Measurements from ENCODE around the gene CMIP. TPM values are rescaled to one million over a fixed set of nuclear protein-coding genes. Genes with fewer than 3 reads are reported as not detected.

The CMIP gene
- polyA plus RNA-seq, 3 donors from 2014 or later: 0.53 to 1.7 TPM; not detected in 1

GRCh38 chr16:81565321-81566028 is 120.9 kb downstream of the CMIP start:
- Mint-ChIP-seq H3K4me1 (peaks cover 56 to 72% of the 10 kb centered on the region in 2 donors), H3K36me3 (peaks cover 0 to 5% (median 4%) of the 10 kb centered on the region in 3 donors), H3K9me3 (no peaks in the 10 kb centered on the region), H3K27ac (peak overlapping the region in 4 of 6 donors; percentile 55 to 77 (median 62)), H3K27me3 (ENCODE audit: low read depth in 3 of 3) (peaks cover 0 to 7% (median 3%) of the 10 kb centered on the region in 3 donors), H3K4me3 (no peak overlapping the region)
- DNase-seq: no peak

DNA sequence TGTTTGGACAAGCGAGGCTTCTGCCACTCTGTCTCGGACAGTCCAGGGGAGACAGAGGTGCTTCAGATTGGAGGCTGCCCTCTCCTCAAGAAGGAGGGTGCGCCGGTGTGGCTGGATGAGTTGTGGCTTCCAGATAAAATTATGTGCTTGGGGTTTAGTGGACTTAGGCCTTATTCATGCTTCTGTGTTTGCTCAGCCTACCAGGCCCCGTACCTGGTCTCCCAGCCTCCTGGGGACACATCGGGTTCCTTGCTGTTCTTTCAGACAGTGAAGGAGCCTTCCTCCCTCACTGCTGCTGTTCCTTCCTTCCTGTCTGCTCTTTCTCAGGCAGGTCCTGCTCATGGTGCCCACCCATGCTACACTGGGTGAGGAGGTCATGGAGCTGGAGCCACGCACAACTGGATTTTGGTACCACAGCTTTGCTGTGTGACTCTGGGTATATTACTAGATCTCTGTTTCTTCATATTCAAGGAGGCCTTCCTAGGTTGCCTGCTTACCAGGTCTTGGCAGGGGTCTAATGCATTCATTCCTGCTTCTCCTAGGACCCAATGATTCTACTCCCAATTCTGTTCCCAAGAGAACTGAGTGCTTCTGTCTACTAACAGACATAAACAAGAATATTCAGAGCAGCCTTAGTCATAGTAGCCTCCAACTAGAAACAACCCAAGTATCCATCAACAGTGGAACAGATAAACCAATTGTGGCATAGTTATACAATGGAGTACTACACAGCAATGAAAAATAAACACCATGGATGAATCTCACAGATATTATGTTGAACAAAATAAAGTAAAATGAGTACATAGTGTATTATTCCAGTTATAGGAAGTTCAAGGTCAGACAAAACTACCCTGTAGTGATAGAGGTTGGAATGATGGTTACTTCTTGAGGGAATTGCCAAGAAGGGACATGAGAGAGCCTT is 121.7 kb downstream of the CMIP start:
- H3K4me3 Mint-ChIP-seq: no peak overlapping the region
- H3K27me3 Mint-ChIP-seq (ENCODE audit: low read depth in 3 of 3): peaks cover 0 to 5% (median 3%) of the 10 kb centered on the region in 3 donors
- H3K36me3 Mint-ChIP-seq: peaks cover 0 to 5% (median 4%) of the 10 kb centered on the region in 3 donors
- DNase-seq: no peak
- peaks cover 55 to 67% of the 10 kb centered on the region in 2 donors for H3K4me1 Mint-ChIP-seq
- H3K9me3 Mint-ChIP-seq: no peaks in the 10 kb centered on the region
- H3K27ac Mint-ChIP-seq: peak overlapping the region in 5 of 6 donors; percentile 39 to 81 (median 77)

DNA sequence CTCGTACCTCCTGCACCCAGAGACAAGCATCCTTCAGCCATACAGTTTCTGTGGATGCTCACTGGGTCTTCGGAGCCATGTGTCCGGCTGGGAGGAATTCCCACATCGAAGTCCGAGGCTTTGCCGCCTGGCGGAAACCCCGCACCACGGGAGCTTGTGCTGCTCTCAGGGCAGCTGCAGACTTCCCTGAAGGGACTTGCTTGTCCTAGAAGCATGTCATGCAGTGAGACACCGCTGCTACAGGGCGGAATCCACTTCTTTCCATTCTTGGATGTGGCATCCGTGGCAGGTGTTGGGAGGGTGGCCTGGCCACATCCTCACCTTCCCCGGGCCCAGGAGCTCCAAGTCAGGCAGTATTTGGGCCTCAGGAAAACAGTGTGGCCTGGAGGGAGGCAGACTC is 122.5 kb downstream of the CMIP start:
- DNase-seq: no peak
- H3K4me3 Mint-ChIP-seq: no peak overlapping the region
- no peaks in the 10 kb centered on the region for H3K9me3 Mint-ChIP-seq
- peaks cover 48 to 59% of the 10 kb centered on the region in 2 donors for H3K4me1 Mint-ChIP-seq
- peaks cover 0 to 5% (median 4%) of the 10 kb centered on the region in 3 donors for H3K36me3 Mint-ChIP-seq
- peak overlapping the region in 2 of 6 donors; percentile 69 to 88 for H3K27ac Mint-ChIP-seq
- peaks cover 0 to 3% (median 3%) of the 10 kb centered on the region in 3 donors for H3K27me3 Mint-ChIP-seq (ENCODE audit: low read depth in 3 of 3)

DNA sequence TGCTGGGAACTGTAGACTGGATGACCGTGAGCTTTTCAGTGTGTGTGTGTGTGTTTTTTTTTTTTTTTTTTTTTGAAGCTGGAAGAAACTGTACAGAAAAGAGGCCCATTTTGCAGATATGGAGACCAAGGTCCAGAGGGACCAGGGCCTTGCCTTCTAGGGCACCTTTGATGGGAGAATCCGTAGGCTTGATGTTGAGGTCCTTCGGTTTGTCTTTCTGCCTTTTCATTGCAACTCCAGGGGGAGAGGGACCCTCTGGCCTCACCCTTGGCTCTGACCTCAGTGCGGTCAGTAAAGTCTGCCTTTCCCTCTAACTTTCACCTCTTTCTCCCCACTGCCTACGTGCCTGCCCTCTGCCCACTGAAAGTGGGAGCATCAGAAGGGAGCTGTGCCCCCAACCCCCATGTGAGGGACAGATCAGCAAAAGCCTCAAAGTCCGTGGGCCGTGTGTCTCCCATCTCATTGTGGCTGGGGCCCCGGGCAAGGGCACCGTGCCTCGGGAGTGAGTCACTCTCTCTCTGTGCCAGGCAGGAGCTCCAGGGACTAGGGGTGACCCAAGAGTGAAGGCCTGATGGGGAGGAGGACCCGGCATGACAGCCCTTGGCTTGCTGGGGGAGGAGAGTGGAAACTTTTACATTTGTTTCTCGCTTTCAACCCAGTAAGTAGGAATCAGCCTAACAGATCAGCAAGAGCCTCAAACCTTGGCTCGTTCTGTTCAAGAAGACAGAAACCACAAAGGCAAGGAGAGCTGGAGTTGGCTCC is 123.6 kb downstream of the CMIP start:
- no peak for DNase-seq
- peaks cover 46 to 59% of the 10 kb centered on the region in 2 donors for H3K4me1 Mint-ChIP-seq
- peaks cover 0 to 5% (median 4%) of the 10 kb centered on the region in 3 donors for H3K36me3 Mint-ChIP-seq

GRCh38 chr16:81568749-81569087 is 124.1 kb downstream of the CMIP start:
- H3K9me3 Mint-ChIP-seq: no peaks in the 10 kb centered on the region
- H3K36me3 Mint-ChIP-seq: peaks cover 0 to 5% (median 4%) of the 10 kb centered on the region in 3 donors
- no peak for DNase-seq
- no peak overlapping the region for H3K4me3 Mint-ChIP-seq
- H3K27ac Mint-ChIP-seq: peak overlapping the region; percentile 69 to 89 (median 86)
- H3K4me1 Mint-ChIP-seq: peaks cover 43 to 53% of the 10 kb centered on the region in 2 donors
- H3K27me3 Mint-ChIP-seq (ENCODE audit: low read depth in 3 of 3): peaks cover 3 to 7% (median 3%) of the 10 kb centered on the region in 3 donors

More for the DNA sequence above, 123.6 kb downstream of the CMIP start:
- Mint-ChIP-seq H3K27me3 (ENCODE audit: low read depth in 3 of 3) (peaks cover 3 to 7% (median 3%) of the 10 kb centered on the region in 3 donors), H3K4me3 (no peak overlapping the region), H3K27ac (peak overlapping the region; percentile 69 to 89 (median 86)), H3K9me3 (no peaks in the 10 kb centered on the region)

GRCh38 chr16:81569361-81570034 is 124.9 kb downstream of the CMIP start:
- peaks cover 0 to 5% (median 4%) of the 10 kb centered on the region in 3 donors for H3K36me3 Mint-ChIP-seq
- peaks cover 3 to 7% (median 3%) of the 10 kb centered on the region in 3 donors for H3K27me3 Mint-ChIP-seq (ENCODE audit: low read depth in 3 of 3)
- H3K4me3 Mint-ChIP-seq: no peak overlapping the region
- H3K27ac Mint-ChIP-seq: peak overlapping the region; percentile 67 to 89 (median 86)
- DNase-seq: no peak
- peaks cover 43 to 45% of the 10 kb centered on the region in 2 donors for H3K4me1 Mint-ChIP-seq
- no peaks in the 10 kb centered on the region for H3K9me3 Mint-ChIP-seq

GRCh38 chr16:81570151-81570846 is 125.7 kb downstream of the CMIP start:
- Mint-ChIP-seq H3K9me3 (no peaks in the 10 kb centered on the region), H3K4me1 (peaks cover 40 to 43% of the 10 kb centered on the region in 2 donors), H3K27ac (peak overlapping the region in 3 of 6 donors; percentile 49 to 69 (median 56)), H3K4me3 (no peak overlapping the region), H3K36me3 (peaks cover 0 to 5% (median 4%) of the 10 kb centered on the region in 3 donors), H3K27me3 (ENCODE audit: low read depth in 3 of 3) (peaks cover 3 to 9% (median 3%) of the 10 kb centered on the region in 3 donors)
- no peak for DNase-seq

- no peaks in the 10 kb centered on the region for H3K9me3 Mint-ChIP-seq
- no peak for DNase-seq
- H3K4me3 Mint-ChIP-seq: no peak overlapping the region
- peaks cover 0 to 5% (median 4%) of the 10 kb centered on the region in 3 donors for H3K36me3 Mint-ChIP-seq
- peak overlapping the region in 2 of 6 donors; percentile 40 to 53 for H3K27ac Mint-ChIP-seq
- peaks cover 38 to 42% of the 10 kb centered on the region in 2 donors for H3K4me1 Mint-ChIP-seq
- H3K27me3 Mint-ChIP-seq (ENCODE audit: low read depth in 3 of 3): peaks cover 3 to 9% (median 3%) of the 10 kb centered on the region in 3 donors
These were observed 126.6 kb downstream of the CMIP start for GRCh38 chr16:81571175-81571574.

GRCh38 chr16:81571592-81572385 is 127.2 kb downstream of the CMIP start:
- no peaks in the 10 kb centered on the region for H3K36me3 Mint-ChIP-seq
- H3K27me3 Mint-ChIP-seq (ENCODE audit: low read depth in 3 of 3): peaks cover 3 to 6% (median 3%) of the 10 kb centered on the region in 3 donors
- DNase-seq: no peak
- no peak overlapping the region for H3K4me3 Mint-ChIP-seq
- H3K27ac Mint-ChIP-seq: peak overlapping the region in 4 of 6 donors; percentile 49 to 89 (median 56)
- peaks cover 35 to 38% of the 10 kb centered on the region in 2 donors for H3K4me1 Mint-ChIP-seq
- H3K9me3 Mint-ChIP-seq: no peaks in the 10 kb centered on the region

- Mint-ChIP-seq H3K27me3 (ENCODE audit: low read depth in 3 of 3) (peaks cover 3 to 6% (median 3%) of the 10 kb centered on the region in 3 donors), H3K4me3 (no peak overlapping the region), H3K9me3 (no peaks in the 10 kb centered on the region), H3K4me1 (peaks cover 32 to 34% of the 10 kb centered on the region in 2 donors), H3K27ac (peak overlapping the region; percentile 41 to 89 (median 67)), H3K36me3 (no peaks in the 10 kb centered on the region)
- DNase-seq: no peak
These were observed 128.0 kb downstream of the CMIP start for GRCh38 chr16:81572386-81573144.

DNA sequence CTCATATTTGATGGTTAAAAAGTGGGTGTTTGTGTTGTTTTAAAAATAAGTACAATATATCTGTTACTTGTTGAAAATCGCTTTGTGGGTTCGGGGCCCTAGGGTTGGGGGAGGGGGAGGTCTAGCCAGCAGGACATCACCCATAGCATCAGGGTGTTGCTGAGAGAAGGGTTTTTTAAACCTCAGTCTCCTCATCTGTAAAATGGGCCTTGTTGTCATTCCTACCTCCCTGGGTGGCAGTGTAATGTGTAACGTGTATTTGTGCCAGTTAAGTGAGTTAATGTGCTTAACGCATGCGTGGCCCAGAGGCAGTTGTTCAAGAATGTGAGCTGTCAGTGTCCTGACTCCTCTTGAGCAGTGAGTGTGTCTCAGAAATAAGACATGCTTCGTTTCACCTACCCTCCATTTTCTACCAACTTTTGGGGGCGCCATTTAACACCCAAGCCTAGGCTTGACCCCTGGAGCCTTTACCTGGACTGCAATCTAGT is 129.0 kb downstream of the CMIP start:
- Mint-ChIP-seq H3K9me3 (no peaks in the 10 kb centered on the region), H3K27me3 (ENCODE audit: low read depth in 3 of 3) (peaks cover 1 to 6% (median 3%) of the 10 kb centered on the region in 3 donors)

More for the DNA sequence above, 129.0 kb downstream of the CMIP start:
- Mint-ChIP-seq H3K4me3 (no peak overlapping the region), H3K36me3 (no peaks in the 10 kb centered on the region), H3K4me1 (peaks cover 22 to 24% of the 10 kb centered on the region in 2 donors), H3K27ac (peak overlapping the region in 5 of 6 donors; percentile 46 to 89 (median 57))
- DNase-seq: no peak
